ENCODE measurements around the gene EPHA10.
"Not testable (repeated sequence)": the region's sequence is repeated elsewhere in the genome, so short reads cannot be mapped to it uniquely, and the experiment has no call there.

Gene EPHA10

DNA sequence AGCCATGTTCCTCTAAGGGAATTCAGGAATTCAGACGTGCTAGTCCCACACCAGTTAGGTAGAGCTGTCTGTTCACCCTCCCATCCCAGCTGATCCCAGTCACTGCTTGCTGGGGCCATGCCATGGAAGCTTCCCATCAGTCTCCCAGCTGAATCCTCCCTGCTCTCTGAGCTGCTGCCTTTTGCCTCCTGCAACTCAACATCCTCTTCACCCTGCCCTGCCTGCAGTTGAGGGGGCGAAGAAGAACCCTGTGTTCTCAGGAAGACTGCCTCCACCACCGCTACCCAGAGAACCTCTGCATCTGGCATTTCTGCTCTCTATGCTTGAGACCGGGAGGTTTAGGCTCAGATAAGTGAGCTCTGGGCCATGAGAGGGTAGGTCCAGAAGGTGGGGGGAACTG is 56.4 kb downstream of the EPHA10 start:
- DNase-seq, result no peak

DNA sequence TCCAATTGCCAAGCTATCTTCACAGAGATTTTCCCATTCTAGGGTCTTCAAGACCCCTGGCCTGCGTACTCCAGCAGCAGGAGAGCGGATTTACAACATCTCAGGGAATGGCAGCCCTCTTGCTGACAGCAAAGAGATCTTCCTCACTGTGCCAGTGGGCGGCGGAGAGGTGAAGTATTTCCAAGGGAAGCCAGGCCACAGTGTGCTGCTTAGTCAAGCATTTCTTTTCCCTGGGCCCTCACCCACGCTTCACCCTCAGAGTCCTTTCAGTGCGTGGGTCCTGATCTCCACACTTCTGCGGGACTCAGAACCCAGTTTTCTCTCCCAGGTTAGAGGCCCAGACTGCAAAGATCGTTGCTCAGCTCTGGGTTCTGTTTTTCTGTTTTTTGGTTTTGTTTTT is 59.5 kb downstream of the EPHA10 start:
- no peak for DNase-seq

DNA sequence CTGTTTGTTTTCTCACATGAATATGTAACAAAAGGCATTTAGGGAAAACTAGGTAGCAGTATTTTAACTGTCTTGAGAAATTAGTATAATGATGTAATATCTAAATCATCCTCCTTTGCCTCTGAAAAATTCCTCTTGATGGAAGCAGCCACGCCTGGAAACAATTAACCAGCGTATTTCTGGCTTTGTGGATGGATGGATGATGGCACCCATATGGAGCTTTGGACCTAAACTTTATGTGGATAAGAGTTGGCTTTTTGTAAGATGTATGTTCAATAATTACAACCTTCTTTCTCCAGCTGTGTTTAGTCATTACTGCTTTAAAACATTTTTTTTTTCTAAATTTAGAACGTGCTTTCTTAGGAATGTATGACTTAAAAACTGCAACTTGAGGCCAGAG is 60.0 kb downstream of the EPHA10 start:
- DNase-seq, result no peak

DNA sequence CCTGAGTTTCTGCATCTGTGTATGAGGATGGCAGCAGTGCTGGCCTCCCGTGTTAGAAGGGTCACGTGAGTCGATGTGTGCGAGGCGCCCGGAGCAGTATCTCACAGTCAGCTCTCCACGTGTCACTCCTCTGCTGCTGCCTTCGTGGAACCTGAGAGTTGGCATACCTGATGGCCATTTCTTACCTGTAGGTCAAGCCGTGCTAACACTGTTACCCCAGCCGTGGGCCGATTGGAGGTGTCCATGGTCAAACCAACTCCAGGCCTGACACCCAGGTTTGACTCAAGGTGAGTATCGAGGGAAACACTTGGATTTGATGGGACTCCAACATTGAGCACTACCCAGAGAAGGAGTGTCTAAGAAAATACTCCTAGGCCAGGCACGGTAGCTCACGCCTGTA is 61.9 kb downstream of the EPHA10 start:
- no peak for DNase-seq

DNA sequence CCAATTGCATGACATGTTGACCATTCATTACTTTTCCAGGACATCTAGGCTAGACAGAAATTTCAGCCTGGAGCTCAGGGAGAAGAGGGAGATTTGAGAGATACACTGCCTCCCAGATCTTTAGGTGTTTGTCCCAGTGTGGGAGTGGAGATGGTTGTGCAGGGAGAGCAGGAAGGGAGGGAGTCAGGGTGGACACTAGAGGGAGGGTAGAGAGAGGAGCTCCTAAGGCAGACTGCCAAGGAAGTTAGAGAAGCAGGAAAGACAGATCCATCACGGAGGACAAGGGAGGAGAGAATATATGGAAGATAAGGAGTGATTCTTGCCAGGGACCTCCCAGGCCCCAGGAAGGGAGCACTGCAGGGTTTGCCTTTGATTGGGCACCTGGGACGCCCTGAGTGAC is 63.9 kb downstream of the EPHA10 start:
- no peak for DNase-seq

DNA sequence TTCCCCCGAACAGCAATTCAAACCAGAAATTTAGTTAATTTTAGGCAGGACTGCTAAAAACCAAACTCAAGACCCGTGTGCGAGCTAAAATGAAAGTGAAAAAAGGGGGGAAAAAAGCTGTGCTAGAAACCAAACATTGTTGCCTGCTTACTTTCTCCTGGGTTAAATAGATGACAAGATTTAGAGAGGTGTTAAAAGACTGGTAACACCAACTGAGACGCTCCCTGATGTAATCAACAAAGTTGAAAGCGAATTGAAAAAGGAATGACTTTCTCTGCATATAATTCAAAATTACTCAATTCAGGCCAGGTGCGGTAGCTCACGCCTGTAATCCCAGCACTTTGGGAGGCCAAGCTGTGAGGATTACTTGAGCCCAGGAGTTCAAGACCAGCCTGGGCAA is 65.8 kb downstream of the EPHA10 start:
- no peak for DNase-seq

DNA sequence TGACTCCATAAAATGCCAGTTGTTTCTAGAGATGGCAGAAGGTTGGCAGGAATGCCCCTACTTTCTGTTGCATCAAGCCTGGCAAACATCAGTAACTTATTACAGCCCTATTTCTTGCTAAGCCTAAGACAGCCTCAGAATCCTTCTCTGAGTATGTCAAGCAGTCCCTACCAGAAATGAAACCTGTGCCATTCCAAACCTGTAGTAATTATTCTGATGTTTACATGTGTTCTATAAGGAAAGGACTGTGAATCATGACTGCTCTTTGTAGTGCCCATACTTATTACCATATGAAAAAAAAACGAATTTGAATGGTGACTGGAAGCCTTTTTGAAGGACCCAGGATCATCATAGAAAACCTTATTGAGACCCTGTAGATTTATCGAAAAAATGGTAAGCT is 67.2 kb downstream of the EPHA10 start:
- DNase-seq, result no peak

DNA sequence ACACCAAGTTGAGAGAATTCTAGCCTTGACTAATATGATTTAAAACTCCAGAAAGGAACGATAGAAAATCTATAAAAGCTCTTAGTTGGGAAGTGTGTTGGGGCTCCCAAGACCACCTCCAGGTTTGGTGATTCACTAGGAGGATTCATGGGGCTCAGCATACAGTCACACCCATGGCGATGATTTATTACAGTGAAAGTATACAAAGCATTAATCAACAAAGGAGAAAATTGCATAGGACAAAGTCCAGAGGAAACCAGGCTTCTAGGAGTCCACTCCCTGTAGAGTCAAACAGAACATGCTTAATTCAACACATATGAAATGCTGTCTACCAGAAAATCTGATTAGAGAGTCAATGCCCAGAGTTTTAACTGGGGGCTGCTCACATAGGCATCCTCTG is 67.8 kb downstream of the EPHA10 start:
- DNase-seq, result no peak

DNA sequence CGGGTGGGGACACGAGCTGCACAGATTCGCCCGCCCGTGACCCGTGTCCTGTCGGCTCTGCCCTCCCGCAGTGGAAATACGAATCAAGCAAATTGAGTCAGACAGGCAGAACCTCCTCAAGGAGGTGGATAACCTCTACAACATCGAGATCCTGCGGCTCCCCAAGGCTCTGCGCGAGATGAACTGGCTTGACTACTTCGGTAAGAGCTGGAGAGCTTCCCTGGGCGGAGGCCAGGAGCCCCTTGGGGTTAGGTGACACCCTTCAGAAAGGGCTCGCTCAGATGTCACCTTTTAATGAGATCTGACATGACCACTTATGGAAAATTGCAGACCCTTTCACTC is 72.1 kb downstream of the EPHA10 start:
- no peak for DNase-seq

DNA sequence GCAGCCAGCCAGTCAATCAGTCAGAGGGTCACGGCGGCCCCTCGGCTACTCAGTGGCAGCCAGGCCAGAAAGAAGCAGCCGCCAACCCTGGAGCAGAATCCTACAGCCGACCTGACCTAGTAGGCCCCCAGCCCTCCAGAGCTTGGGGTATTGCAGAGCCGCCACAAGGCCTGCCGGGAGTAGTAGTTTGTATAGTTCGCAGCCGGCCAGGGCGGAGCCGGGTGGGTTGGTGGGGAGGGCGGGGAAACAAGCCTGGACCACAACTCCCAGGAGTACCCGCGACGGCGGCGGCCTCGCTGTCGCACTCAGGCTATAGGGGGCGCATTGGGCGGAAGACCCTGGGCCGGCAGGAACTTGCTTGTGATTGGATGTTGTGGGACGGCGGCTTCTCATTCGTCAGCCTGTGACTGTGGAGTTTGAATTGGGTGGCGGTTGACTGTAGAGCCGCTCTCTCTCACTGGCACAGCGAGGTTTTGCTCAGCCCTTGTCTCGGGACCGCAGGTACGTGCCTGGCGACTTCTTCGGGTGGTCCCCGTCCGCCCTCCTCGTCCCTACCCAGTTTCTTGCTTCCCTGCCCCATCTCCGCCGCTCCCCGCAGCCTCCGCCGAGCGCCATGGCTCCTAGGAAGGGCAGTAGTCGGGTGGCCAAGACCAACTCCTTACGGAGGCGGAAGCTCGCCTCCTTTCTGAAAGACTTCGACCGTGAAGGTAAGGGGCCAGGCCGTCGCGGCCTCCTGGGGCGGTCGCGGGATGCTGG is 72.7 kb downstream of the EPHA10 start, which contains the start of gene CDCA8:
TSS of gene CDCA8 (plus strand) at position 439 of the 756 bp plus-strand sequence. CDS start at position 614, 175 bp downstream.
- DNase-seq, result peak; percentile 97

DNA sequence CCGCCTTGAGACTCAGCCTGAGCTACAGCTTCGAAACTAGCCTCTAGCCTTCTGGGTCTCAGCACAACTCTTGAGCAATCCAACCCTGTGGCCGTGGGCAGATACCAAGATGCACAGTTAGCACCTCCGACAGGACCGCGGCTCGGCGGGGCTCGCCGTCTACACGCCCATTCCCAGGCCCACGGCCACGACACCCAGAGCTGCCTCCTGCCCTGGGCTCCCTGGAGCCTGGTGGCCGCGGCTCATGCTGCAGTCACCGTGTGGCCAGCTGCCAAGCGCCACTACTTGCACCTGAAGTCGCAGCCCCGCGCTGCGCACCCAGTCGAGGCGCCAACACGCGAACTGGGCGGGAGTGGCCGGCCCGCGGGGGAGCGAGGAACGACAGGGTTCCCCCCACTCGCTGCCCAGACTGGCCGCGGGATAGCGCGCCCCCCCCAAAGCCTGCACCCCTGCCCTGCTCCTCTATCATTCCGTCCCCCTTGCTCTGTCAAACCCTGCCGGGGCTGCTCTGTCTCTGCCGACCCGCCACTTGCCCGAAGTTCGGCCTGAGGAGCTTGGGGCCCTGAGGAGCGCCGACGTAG is 73.3 kb downstream of the EPHA10 start:
- DNase-seq, result peak; percentile 25

DNA sequence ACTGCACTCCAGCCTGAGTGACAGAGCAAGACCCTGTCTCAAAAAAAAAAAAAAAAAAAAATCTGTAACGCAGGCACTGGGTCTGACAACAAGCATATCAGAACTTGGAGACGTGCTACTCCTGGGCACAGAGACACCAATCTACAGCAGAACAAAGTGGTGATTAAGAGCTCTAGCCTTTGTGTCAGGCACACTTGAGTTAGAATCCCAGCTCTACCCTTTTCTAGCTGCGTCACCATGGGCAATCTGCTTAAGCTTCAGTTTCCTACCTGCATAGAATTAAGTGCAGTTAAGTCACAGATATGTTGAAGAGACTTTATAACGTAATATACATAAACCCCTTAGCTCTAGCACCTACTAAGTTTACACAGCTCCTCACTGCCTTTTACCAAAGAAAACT is 76.0 kb downstream of the EPHA10 start:
- no peak for DNase-seq

DNA sequence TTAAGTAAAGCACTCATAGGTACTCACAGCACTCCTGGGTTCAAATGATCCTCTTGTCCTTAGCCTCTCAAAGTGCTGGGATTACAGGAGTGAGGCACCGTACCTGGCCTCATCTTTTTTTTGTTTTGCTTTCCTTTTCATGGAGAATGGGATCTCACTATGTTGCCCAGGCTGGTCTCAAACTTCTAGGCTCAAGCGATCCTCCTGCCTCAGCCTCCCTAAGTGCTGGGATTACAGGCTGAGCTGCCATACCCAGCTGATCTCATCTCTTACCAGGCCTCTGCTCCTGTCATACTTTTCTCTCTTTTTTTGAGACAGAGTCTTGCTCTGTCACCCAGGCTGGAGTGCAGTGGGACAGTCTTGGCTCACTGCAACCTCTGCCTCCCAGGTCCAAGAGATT is 77.2 kb downstream of the EPHA10 start:
- DNase-seq, result not testable (repeated sequence)

DNA sequence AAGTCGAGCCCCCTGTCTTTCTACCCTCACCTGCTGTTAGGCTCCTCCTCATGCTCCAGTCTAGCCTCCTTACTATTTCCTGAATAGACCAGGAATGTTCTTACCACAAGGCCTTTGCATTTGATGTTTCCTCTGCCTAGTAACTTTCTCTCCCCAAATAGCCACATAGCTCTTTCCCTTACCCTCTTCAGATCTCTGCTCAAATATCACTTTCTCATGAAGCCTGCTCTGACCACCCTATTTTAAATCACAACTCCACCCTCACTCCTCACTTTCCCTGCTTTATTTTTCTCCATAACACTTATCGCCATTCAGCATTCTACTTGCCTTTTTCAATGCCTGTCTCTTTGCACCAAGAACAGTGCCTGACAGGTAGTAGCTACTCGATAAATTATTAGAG is 79.2 kb downstream of the EPHA10 start:
- DNase-seq, result no peak

DNA sequence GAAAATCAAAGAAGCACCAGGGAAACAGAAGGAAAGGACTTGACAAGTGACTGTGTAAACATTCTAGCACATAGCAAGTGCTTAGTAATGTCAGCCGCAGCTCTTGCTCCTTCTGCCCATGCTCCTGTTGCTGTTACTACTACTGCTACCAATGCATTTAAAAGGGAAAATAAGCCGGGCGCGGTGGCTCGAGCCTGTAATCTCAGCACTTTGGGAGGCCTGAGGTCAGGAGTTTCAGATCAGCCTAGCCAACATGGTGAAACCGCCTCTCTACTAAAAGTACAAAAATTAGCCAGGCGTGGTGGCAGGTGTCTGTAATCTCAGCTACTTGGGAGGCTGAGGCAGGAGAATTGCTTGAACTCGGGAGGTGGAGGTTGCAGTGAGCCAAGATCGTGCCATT is 80.7 kb downstream of the EPHA10 start:
- not testable (repeated sequence) for DNase-seq

DNA sequence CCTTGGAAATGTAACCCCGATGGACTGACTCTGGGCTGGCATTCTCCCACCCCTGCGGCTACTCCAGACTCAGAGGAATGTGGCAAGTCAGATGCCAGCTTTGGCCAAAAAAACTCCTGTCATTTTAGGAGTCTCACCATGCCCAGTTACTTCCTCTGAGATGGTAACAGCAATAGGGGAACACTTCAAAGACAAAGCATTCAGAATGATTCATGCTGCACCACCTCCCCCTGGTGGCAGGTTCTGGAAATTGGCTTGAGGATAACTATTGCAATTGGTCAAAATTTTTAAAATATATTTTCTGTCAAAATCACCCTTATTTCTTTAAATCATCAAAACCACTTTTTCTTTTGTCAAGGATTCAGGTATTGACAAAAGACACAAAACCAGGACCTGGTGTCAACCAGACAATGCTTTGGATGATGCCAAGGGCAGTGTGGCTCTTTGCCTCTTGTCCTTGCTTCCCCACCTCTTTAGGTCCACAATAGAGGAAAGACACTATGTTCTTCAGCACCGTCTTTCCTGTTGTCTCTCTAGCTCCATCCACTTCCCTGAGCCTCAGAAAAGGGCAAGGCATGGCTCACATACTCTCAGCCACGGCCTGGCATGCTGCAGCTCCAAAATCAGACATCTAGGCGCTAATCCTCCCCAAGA is 82.5 kb downstream of the EPHA10 start:
- DNase-seq, result peak; percentile 78

DNA sequence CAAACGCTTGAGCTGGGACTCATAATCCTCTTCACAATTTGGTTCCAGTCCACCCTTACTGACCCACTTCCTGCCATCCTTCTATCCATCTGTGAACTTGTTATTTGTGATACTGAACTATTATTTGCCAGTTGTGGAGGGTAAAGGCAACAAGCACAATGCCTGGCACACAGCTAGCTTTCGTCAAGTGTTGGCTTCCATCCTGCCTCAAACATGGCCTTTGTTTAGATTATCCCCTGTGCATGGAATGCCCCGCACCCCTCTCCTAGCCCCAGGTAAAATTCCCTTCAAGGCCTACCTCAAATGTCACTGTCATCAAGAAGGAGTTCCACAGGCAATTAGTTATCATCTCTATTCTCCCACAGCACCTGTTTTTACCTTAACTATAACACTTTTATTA is 84.0 kb downstream of the EPHA10 start:
- DNase-seq, result no peak

DNA sequence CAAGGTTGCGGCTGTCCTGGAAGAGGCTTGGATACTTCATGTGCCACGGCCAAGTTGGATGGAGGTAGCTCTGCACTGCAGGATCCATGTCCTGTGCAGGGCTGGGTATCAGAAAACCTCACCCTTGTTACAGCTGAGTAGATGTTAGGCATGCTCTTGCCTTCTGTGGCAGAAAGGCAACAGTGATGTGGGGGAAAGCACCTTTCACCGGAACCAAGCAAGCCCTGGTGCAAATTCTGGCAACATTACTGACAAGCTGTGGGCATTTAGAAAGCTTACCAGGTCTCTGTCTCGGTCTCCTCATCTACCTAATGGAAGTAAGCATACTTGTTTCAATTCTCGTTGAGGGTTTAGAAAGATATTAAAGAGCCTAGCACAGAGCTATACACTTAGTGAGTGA is 87.1 kb downstream of the EPHA10 start:
- DNase-seq, result no peak

DNA sequence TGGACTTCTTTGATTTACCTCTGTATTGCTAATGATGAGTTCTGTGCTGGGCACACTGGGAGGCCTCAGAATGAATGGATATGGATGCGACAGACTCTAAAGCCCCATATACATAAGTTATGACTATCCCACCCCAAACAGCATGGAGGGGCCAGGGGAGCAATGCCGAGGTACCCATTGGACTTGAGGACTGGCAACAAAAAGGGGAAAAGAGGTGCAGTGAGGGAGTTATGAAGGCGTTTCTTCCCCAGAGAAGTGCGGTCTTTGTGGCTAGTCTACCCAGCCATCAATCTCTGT is 87.8 kb downstream of the EPHA10 start:
- DNase-seq, result no peak

DNA sequence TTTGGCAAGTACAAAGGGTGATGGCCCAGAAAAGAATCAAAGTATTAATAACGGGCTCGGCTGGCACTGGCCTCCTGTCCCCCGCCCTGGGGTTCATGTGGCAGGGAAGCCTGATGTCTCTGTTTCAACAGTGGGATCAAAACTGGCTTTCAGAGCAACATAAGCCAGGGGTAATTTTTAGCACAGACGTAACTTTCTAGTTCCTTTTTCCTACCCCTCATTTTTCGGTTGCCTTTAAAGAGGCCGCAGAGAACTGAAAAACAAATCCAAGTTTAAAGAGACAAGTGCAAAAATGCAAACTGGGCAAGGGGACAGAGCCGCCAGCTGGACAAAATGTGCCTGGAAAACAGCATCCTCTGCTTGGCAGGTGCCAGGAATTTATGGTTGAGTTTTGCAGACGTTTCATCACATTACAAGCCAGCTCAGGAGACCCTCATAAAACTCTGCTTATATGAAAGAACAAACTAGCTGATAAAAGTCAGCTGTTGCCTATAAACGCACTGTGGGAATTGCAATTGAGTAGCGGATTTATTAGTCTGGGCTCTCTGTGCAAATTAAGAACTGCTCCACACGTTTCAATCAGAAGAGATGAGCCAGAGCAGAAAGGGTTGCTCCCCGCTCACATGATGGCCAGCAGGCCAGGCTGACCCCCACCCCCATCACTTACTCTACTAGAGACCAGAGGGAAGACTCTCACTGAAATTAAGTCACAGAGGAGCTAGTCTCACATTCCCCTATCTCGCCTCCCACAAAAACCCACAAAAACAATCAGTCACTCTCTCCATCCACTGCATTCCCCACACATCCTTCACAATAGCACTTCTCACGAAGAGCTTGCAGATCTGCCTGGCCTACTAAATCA is 88.4 kb downstream of the EPHA10 start:
- DNase-seq, result no peak

DNA sequence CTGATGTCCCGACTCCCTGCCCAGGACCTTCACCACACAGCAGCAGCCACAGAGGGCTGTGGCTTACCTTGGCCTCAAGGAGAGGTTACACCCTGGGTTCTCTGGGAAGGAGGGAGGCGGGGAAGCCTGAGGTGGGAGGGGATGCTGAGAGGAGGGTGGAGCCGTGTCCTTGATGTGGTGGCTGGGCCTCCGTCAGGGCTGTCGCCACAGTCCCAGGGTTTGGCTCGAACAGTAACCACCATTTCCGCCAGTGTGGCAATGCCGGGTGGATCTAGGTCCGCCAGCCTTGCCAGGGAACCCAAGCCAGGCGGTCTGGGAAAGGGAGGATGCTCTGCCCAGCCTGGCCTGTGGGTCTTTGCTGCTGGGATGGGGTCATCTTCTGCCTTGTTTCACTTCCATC is 91.0 kb downstream of the EPHA10 start:
- DNase-seq, result no peak

DNA sequence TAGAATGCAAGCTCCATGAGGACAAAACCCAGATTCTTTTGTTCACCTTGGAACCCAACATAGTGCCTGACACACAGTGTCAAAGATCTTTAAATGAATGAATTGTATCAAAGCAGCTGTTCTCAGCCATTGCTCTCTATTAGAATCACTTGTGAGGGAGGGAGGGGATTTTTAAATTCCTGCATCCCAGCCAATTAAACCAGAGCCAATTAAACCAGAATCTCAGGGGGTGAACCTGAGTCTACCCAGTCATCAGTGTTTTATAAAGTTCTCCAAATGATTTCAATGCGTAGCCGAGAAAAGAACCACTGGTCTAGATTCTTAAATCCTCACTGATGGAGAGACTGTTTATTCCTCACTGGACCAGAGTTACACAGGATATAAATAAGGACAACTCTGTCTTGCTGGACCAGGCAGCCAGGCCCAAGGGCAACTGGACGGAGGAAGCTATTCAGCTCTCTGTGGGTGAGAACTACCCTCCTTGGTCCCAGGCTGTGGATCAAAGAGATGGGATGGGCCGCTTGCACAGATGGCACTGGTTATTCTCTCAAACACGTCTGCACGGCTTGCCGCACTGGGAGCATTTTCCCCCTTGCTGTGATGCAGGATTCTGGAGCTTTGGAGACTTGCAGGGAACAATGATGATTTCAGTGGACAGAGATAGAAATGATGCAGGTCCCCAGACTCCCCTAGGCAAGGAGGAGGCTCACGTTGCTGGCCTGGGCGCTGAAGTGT is 92.6 kb downstream of the EPHA10 start:
- no peak for DNase-seq

DNA sequence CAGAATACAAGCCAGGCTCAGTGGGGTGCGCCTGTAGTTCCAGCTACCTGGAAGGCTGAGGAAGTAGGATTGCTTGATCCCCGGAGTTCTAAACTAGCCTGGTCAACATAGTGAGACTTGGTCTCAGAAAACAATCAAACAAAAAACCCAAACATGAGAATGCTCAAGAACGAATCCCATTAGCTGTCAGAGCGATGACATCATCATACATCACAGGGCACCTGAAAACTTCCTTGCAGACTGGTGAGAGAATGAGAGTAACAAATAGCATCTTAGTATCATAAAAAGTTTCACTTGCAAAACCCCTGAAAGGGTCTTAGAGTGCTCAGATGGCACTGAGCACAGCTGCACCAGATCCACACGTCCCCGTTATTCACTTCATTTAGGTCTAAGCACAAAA is 93.7 kb downstream of the EPHA10 start:
- no peak for DNase-seq
